K562 (cell line): Measurements from ENCODE around the gene GART. TPM values are rescaled to one million over a fixed set of nuclear protein-coding genes. Genes with fewer than 3 reads are reported as not detected.

Experiments
- BHLHE40 ChIP-seq: IDR thresholded peaks from 2 replicates; pipeline ENCODE4 v1.6.1; 2011; ENCODE audit warnings: low read length, improper control_type of control experiment
- C11orf30 ChIP-seq: fragments of 450-650 bp; IDR thresholded peaks from 2 replicates; pipeline ENCODE4 v1.6.1; 2016; ENCODE audit warnings: low read depth, mild to moderate bottlenecking
- IRF2 ChIP-seq: sonication (generic); formaldehyde crosslinking; IDR thresholded peaks from 2 replicates; pipeline ENCODE4 v1.8.1; 2022; ENCODE audit warnings: mild to moderate bottlenecking, missing genetic modification reagents
- MEF2D ChIP-seq: conservative IDR thresholded peaks from 2 replicates; pipeline ENCODE4 v1.6.1; 2016; ENCODE audit warnings: low read depth, missing genetic modification characterization, missing compliant biosample characterization
- NCOA1 ChIP-seq: fragments of 450-650 bp; IDR thresholded peaks from 2 replicates; pipeline ENCODE4 v1.6.1; 2016; ENCODE audit warnings: low read depth
- NFRKB ChIP-seq: fragments of 450-650 bp; IDR thresholded peaks from 2 replicates; pipeline ENCODE4 v1.6.1; 2016; ENCODE audit warnings: low read depth
- NUFIP1 ChIP-seq: fragments of 450-650 bp; IDR thresholded peaks from 2 replicates; pipeline ENCODE4 v1.6.1; 2018; ENCODE audit not compliant: partially characterized antibody
- POLR2AphosphoS2 ChIP-seq: IDR thresholded peaks from 2 replicates; pipeline ENCODE4 v1.6.1; 2012; ENCODE audit warnings: low read length, improper control_type of control experiment
- SRF ChIP-seq, 2 experiments: fragments of 250-450, 450-650 bp in 1 of 2; sonication (Bioruptor Pico) in 1 of 2; sonication (generic) in 1 of 2; formaldehyde crosslinking; IDR thresholded peaks; 2 replicates each; pipeline versions ENCODE4 v1.5.0 to v1.5.1; 2020 to 2022; ENCODE audit warnings: mild to moderate bottlenecking in 1 of 2, missing genetic modification reagents in 1 of 2
- TAF1 ChIP-seq: IDR thresholded peaks from 2 replicates; pipeline ENCODE4 v1.6.1; 2011; ENCODE audit warnings: mild to moderate bottlenecking, low read length, moderate library complexity; ENCODE audit not compliant: insufficient read depth, control insufficient read depth, severe bottlenecking; ENCODE audit errors: extremely low read depth
- TCF3 ChIP-seq: sonication (generic); formaldehyde crosslinking; IDR thresholded peaks from 2 replicates; pipeline ENCODE4 v1.4.0; 2020; ENCODE audit warnings: mild to moderate bottlenecking, missing genetic modification reagents
- ZC3H11A ChIP-seq: IDR thresholded peaks from 2 replicates; pipeline ENCODE4 v1.6.1; 2012; ENCODE audit warnings: low read depth, low read length, improper control_type of control experiment
- ZNF583 ChIP-seq: fragments of 250-450 bp; sonication (Bioruptor Pico); IDR thresholded peaks from 2 replicates; pipeline ENCODE4 v1.4.0; 2020
- ZNF830 ChIP-seq: fragments of 250-450 bp; sonication (Bioruptor Pico); IDR thresholded peaks from 2 replicates; pipeline ENCODE4 v1.5.0; 2021; ENCODE audit warnings: mild to moderate bottlenecking
- polyA plus RNA-seq, 8 experiments: library from polyadenylated mRNA; depleted of rRNA in 4 of 8; stranded (reverse) in 5 of 8; unstranded in 3 of 8; fragments of >200 nt; fragmentation: Nextera tagmentation in 2 of 8; fragmentation: Illumina TruSeq in 1 of 8; extraction: Ambion mirVana in 2 of 8; extraction: Trizol in 1 of 8; gene quantifications; 2 replicates each; pipeline versions ENCODE4 v1.2.1 to v1.2.3, GENCODE V29; 2011 to 2014; ENCODE audit warnings: inconsistent platforms in 1 of 8, missing spikeins in 1 of 8
- total RNA-seq, 7 experiments: library from RNA; depleted of rRNA in 6 of 7; stranded (reverse); fragments of >200 nt in 6 of 7; fragmentation: Illumina TruSeq in 2 of 7; extraction: Trizol in 2 of 7; gene quantifications; 2 replicates each; pipeline versions ENCODE4 v1.2.1 to v1.2.3, GENCODE V29; 2011 to 2021; ENCODE audit warnings: low replicate concordance in 1 of 7
- TF ChIP-seq, protein P1 (sequence below): fragments of 450-650 bp; formaldehyde crosslinking; IDR thresholded peaks from 2 replicates; pipeline ENCODE4 v1.4.0; 2020; ENCODE audit warnings: mild to moderate bottlenecking, moderate library complexity
- TF ChIP-seq, protein P2 (sequence below): fragments of 450-650 bp; formaldehyde crosslinking; IDR thresholded peaks from 2 replicates; pipeline ENCODE4 v1.4.0; 2020; ENCODE audit warnings: mild to moderate bottlenecking, moderate library complexity
- TF ChIP-seq, protein P3 (sequence below), 2 experiments: fragments of 450-650 bp; IDR thresholded peaks; 2 replicates each; pipeline ENCODE4 v1.6.1; 2016; ENCODE audit warnings: mild to moderate bottlenecking in 2 of 2, borderline replicate concordance in 1 of 2, low read depth in 1 of 2, moderate library complexity in 1 of 2

The GART gene
- total and polyA plus RNA-seq, 9 of the 15 experiments (the other 6 are each of a cell fraction or from before 2014, with no cell fraction given) = 141 to 429 (median 349) TPM

DNA sequence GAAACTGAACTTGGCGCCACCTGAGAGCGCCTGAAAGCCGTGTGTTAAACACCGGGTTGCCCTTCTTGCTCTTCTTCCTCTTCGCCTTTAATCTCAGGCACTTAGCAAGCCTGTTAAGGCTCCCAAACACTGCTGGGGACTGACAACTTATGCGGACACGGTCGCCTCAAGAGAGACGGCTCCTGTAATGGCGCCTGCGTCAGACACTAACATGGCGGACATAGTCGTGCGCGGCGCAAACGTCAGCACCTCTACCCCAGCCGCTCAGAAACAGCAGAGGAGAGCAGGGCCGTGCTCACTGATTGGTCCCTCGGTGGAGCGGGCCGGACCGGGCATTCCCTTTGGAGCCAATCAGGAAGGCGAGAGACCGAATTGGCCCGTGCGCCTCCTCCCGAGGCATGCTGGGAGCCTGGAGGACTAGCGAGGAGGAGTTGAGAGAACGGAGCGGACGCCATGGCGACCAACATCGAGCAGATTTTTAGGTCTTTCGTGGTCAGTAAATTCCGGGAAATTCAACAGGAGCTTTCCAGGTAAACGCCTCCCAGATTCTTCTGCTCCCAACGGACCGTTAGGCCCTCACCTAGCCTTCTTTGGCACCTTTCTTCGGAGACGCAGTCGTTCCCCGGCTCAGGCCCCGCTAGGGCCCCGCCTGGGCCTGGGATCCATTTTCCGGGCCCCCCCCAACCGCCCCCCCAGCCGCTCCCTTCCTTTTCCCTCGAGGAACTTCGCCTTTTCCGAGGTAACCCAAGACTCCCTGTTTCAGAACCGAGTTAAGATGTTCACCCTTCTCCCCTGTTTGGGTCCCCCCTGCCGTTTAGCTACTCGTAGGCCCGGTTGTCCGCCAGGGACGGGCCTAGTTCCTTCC lies 955 bp upstream of the GART start, which contains the start of gene SON (continued):
- peak; percentile 77 for TF ChIP-seq C11orf30
- TF ChIP-seq NFRKB = peak; percentile 100
- TF ChIP-seq, protein P1, sequence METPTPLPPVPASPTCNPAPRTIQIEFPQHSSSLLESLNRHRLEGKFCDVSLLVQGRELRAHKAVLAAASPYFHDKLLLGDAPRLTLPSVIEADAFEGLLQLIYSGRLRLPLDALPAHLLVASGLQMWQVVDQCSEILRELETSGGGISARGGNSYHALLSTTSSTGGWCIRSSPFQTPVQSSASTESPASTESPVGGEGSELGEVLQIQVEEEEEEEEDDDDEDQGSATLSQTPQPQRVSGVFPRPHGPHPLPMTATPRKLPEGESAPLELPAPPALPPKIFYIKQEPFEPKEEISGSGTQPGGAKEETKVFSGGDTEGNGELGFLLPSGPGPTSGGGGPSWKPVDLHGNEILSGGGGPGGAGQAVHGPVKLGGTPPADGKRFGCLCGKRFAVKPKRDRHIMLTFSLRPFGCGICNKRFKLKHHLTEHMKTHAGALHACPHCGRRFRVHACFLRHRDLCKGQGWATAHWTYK = 0 out of 2 replicates have a peak, but pooled peaks have one; percentile 4
- TF ChIP-seq, protein P2, sequence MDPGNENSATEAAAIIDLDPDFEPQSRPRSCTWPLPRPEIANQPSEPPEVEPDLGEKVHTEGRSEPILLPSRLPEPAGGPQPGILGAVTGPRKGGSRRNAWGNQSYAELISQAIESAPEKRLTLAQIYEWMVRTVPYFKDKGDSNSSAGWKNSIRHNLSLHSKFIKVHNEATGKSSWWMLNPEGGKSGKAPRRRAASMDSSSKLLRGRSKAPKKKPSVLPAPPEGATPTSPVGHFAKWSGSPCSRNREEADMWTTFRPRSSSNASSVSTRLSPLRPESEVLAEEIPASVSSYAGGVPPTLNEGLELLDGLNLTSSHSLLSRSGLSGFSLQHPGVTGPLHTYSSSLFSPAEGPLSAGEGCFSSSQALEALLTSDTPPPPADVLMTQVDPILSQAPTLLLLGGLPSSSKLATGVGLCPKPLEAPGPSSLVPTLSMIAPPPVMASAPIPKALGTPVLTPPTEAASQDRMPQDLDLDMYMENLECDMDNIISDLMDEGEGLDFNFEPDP (CRISPR knock-in tag) = no peak
- peak; percentile 81 for TF ChIP-seq ZNF583 (CRISPR knock-in tag)
- TF ChIP-seq POLR2AphosphoS2 = peak; percentile 88; the same call in 1 of the 2 replicates
- peak in 1 of 2 experiments; percentile 80; a peak in 1 of 4 replicates for TF ChIP-seq SRF (CRISPR knock-in tag; IDR thresholded peaks at IDR 0.05)
- peak; percentile 19 for TF ChIP-seq TCF3
- no peak for TF ChIP-seq NUFIP1
- TF ChIP-seq IRF2 (CRISPR knock-in tag) = no peak
- TF ChIP-seq BHLHE40 = peak; percentile 27; the same call in 1 of the 2 replicates
- TF ChIP-seq TAF1 = peak; percentile 94
- TF ChIP-seq NCOA1 = peak; percentile 23; the same call in 1 of the 2 replicates
- TF ChIP-seq, protein P3, sequence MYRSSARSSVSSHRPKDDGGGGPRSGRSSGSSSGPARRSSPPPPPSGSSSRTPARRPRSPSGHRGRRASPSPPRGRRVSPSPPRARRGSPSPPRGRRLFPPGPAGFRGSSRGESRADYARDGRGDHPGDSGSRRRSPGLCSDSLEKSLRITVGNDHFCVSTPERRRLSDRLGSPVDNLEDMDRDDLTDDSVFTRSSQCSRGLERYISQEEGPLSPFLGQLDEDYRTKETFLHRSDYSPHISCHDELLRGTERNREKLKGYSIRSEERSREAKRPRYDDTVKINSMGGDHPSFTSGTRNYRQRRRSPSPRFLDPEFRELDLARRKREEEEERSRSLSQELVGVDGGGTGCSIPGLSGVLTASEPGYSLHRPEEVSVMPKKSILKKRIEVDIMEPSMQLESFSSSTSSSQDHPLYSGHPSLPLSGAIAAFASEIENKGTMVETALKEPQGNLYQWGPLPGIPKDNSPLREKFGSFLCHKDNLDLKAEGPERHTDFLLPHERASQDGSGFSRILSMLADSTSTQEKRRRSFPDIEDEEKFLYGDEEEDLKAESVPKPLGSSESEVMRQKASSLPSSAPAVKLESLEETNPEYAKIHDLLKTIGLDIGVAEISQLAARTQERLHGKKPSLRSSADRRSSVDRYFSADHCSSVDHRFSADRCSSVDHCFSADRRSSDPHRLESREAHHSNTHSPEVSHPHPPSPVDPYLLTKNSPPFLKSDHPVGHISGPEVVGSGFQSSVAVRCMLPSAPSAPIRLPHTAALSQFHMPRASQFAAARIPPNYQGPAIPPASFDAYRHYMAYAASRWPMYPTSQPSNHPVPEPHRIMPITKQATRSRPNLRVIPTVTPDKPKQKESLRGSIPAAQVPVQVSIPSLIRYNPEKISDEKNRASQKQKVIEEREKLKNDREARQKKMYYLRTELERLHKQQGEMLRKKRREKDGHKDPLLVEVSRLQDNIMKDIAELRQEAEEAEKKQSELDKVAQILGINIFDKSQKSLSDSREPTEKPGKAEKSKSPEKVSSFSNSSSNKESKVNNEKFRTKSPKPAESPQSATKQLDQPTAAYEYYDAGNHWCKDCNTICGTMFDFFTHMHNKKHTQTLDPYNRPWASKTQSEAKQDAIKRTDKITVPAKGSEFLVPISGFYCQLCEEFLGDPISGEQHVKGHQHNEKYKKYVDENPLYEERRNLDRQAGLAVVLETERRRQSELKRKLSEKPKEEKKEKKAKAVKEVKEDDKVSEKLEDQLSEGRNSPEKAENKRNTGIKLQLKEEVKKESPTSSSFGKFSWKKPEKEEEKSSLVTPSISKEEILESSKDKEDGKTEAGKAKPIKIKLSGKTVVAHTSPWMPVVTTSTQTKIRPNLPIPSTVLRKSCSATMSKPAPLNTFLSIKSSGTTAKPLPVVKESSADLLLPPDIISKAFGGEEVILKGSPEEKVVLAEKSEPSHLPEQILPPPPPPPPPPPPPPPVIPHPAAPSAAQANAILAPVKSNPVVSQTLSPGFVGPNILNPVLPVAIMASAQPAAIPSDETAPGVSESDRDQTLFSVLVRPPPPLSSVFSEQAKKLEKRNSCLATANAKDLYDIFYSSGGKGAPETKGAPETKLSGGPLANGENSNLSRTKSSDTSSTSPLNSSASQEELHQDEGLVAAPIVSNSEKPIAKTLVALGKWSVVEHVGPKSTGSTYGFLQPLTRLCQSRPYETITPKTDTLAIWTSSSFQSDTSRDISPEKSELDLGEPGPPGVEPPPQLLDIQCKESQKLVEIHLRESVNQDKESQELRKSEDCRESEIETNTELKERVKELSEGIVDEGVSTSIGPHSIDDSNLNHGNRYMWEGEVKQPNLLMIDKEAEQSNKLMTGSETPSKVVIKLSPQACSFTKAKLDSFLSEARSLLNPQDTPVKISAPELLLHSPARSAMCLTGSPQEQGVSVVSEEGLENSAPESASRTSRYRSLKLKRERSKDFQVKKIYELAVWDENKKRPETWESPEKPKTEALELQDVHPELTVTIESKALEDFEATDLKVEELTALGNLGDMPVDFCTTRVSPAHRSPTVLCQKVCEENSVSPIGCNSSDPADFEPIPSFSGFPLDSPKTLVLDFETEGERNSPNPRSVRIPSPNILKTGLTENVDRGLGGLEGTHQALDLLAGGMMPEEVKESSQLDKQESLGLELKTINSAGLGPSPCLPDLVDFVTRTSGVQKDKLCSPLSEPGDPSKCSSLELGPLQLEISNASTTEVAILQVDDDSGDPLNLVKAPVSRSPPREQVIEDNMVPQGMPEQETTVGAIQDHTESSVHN (IDR thresholded peaks at IDR 0.05; ENCODE audit: borderline replicate concordance in 1 of 2, low read depth in 1 of 2) = peak in 1 of 2 experiments; percentile 85; a peak in 1 of 4 replicates
- peak; percentile 98 for TF ChIP-seq ZC3H11A
- TF ChIP-seq ZNF830 (CRISPR knock-in tag) = peak; percentile 79; the same call in 1 of the 2 replicates
- peak; percentile 51; the same call in 1 of the 2 replicates for TF ChIP-seq MEF2D (tag)
